GM12873 (cell line): ENCODE results near the gene SDK1.

Experiments
- CTCF ChIP-seq: IDR thresholded peaks from 2 replicates; pipeline ENCODE4 v1.5.1; 2012; ENCODE audit warnings: low read depth, mild to moderate bottlenecking, moderate library complexity, low read length, control low read depth; ENCODE audit not compliant: insufficient read depth; ENCODE audit errors: missing control alignments

The SDK1 gene

GRCh38 chr7:4070214-4070613 is 769.2 kb downstream of the SDK1 start:
- TF ChIP-seq CTCF: no peak

GRCh38 chr7:4071370-4072058 is 770.5 kb downstream of the SDK1 start:
- TF ChIP-seq CTCF: no peak

- no peak for TF ChIP-seq CTCF
Measured at GRCh38 chr7:4072161-4072925, 771.3 kb downstream of the SDK1 start.

DNA sequence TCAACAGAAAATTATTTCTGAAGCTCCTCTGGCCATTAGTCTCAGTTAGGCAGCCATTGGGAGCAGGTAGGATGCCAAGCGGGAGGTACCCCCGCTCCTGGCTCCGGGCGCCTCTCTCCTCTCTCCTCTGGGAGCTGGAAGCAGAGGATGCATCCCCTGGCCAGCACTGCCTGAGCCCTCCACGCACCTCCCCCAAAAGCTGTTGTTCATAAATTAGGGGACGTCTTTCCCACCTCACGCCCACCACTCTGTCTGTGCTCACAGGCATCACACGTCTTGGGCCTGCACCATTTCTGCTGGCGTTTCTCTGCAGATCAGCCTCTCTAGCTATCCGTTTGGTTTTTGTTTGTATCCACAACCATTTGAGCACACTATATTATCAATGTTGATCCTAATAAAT is 772.0 kb downstream of the SDK1 start:
- no peak for TF ChIP-seq CTCF

GRCh38 chr7:4073750-4074149 is 772.7 kb downstream of the SDK1 start:
- no peak for TF ChIP-seq CTCF

GRCh38 chr7:4074407-4074806 is 773.4 kb downstream of the SDK1 start:
- no peak for TF ChIP-seq CTCF

- no peak for TF ChIP-seq CTCF
Measured at GRCh38 chr7:4074994-4075393, 773.9 kb downstream of the SDK1 start.
